IMR-90 (cell line): ENCODE results near the gene TMTC2. TPM values are rescaled to one million over a fixed set of nuclear protein-coding genes. Genes with fewer than 3 reads are reported as not detected.

Experiments used
- ATAC-seq: fragments of 200-7000 bp; cut with Tn5 transposase; 2 replicates; pipeline ENCODE4 v1.9.1; 2020; ENCODE audit warnings: low read depth, mild to moderate bottlenecking, moderate library complexity
- BruUV-seq: library from RNA; stranded (reverse); fragments of 400-500 nt; replicated peaks from 2 replicates; lab custom pipeline; 2021; lab: Mats Ljungman, UMichigan
- CTCF ChIA-PET: fragments of 300-600 bp; formaldehyde crosslinking; extraction: SDS; loops from one replicate; lab custom pipeline; 2021; ENCODE audit warnings: antibody characterized with exemption; lab: Yijun Ruan, JAX
- POLR2A ChIA-PET: fragments of 300-600 bp; sonication (Branson Sonifier 250); formaldehyde crosslinking; loops from one replicate; lab custom pipeline; 2022; ENCODE audit warnings: antibody characterized with exemption; ENCODE audit not compliant: unreplicated experiment; lab: Charles Lee
- DNase-seq: peaks from one replicate; pipeline ENCODE4 v3.0.0; 2013
- H2AFZ ChIP-seq: replicated peaks from 2 replicates; pipeline ENCODE3; 2013; ENCODE audit warnings: low read length, mild to moderate bottlenecking; ENCODE audit not compliant: poor library complexity
- H2AK5ac ChIP-seq: 2 replicates; pipeline ENCODE4 v1.6.1; 2013; ENCODE audit warnings: low read depth, low read length, inconsistent platforms
- H2AK9ac ChIP-seq: replicated peaks from 2 replicates; pipeline ENCODE3; 2013; ENCODE audit warnings: mild to moderate bottlenecking, low read depth, low read length, moderate library complexity; ENCODE audit not compliant: poor library complexity
- H2BK120ac ChIP-seq: 2 replicates; pipeline ENCODE4 v1.6.1; 2013; ENCODE audit warnings: low read depth, low read length, inconsistent platforms
- H2BK15ac ChIP-seq: 3 replicates; pipeline ENCODE4 v1.6.1; 2013; ENCODE audit warnings: low read depth, low read length, inconsistent platforms
- H2BK20ac ChIP-seq: 2 replicates; pipeline ENCODE4 v1.6.1; 2013; ENCODE audit warnings: low read depth, mild to moderate bottlenecking, inconsistent platforms, low read length, moderate library complexity
- H2BK5ac ChIP-seq: 2 replicates; pipeline ENCODE4 v1.6.1; 2013; ENCODE audit warnings: mild to moderate bottlenecking, low read depth, low read length, inconsistent platforms; ENCODE audit not compliant: poor library complexity, severe bottlenecking
- H3K14ac ChIP-seq: replicated peaks from 2 replicates; pipeline ENCODE4 v1.6.1; 2013; ENCODE audit warnings: low read depth, low read length, inconsistent platforms
- H3K18ac ChIP-seq: 2 replicates; pipeline ENCODE4 v1.6.1; 2013; ENCODE audit warnings: low read depth, low read length, control low read depth
- H3K23ac ChIP-seq: 2 replicates; pipeline ENCODE4 v1.6.1; 2013; ENCODE audit warnings: low read depth, low read length, inconsistent platforms
- H3K27ac ChIP-seq: 2 replicates; pipeline ENCODE4 v1.5.1; 2013; ENCODE audit warnings: mild to moderate bottlenecking, control low read depth, low read length; ENCODE audit not compliant: insufficient read depth
- H3K27me3 ChIP-seq: 2 replicates; pipeline ENCODE4 v1.6.1; 2013; ENCODE audit warnings: low read length; ENCODE audit not compliant: control insufficient read depth, insufficient read depth
- H3K36me3 ChIP-seq: 2 replicates; pipeline ENCODE4 v1.6.1; 2013; ENCODE audit warnings: low read length, mixed read lengths; ENCODE audit not compliant: control insufficient read depth, insufficient read depth
- H3K4ac ChIP-seq: 2 replicates; pipeline ENCODE4 v1.6.1; 2013; ENCODE audit warnings: low read depth, low read length, inconsistent platforms
- H3K4me1 ChIP-seq: 2 replicates; pipeline ENCODE4 v1.6.1; 2013; ENCODE audit warnings: low read length, mixed read lengths; ENCODE audit not compliant: control insufficient read depth, insufficient read depth
- H3K4me2 ChIP-seq: 2 replicates; pipeline ENCODE4 v1.6.1; 2013; ENCODE audit warnings: low read depth, mild to moderate bottlenecking, control low read depth, low read length, moderate library complexity
- H3K4me3 ChIP-seq: 2 replicates; pipeline ENCODE4 v1.5.1; 2013; ENCODE audit warnings: low read depth, mild to moderate bottlenecking, control low read depth, low read length, moderate library complexity; ENCODE audit not compliant: insufficient read depth
- H3K56ac ChIP-seq: 2 replicates; pipeline ENCODE4 v1.6.1; 2013; ENCODE audit warnings: low read length, inconsistent platforms; ENCODE audit not compliant: insufficient read depth; ENCODE audit errors: extremely low read depth
- H3K79me1 ChIP-seq, 2 experiments: 2 replicates each; pipeline ENCODE4 v1.6.1; 2013; ENCODE audit warnings: low read length in 2 of 2, inconsistent platforms in 1 of 2, low read depth in 1 of 2
- H3K9ac ChIP-seq: 2 replicates; pipeline ENCODE4 v1.6.1; 2013; ENCODE audit warnings: low read depth, low read length, control low read depth
- H3K9me1 ChIP-seq: 2 replicates; pipeline ENCODE4 v1.6.1; 2013; ENCODE audit warnings: low read length, inconsistent platforms; ENCODE audit not compliant: insufficient read depth
- H3K9me3 ChIP-seq: 2 replicates; pipeline ENCODE4 v1.6.1; 2013; ENCODE audit warnings: low read length; ENCODE audit not compliant: control insufficient read depth, insufficient read depth
- H4K20me1 ChIP-seq: 2 replicates; pipeline ENCODE4 v1.6.1; 2013; ENCODE audit warnings: low read length, inconsistent platforms; ENCODE audit not compliant: insufficient read depth
- H4K5ac ChIP-seq: 2 replicates; pipeline ENCODE4 v1.6.1; 2013; ENCODE audit warnings: mild to moderate bottlenecking, low read depth, low read length, control low read depth
- H4K8ac ChIP-seq, 2 experiments: 2 replicates each; pipeline ENCODE4 v1.6.1; 2013; ENCODE audit warnings: low read depth in 2 of 2, low read length in 2 of 2, control low read depth in 1 of 2, inconsistent platforms in 1 of 2
- H4K91ac ChIP-seq: 2 replicates; pipeline ENCODE4 v1.6.1; 2013; ENCODE audit warnings: low read depth, low read length, inconsistent platforms; ENCODE audit not compliant: insufficient read depth
- MAFK ChIP-seq: IDR thresholded peaks from 2 replicates; pipeline ENCODE4 v1.6.1; 2012; ENCODE audit warnings: low read depth, low read length, improper control_type of control experiment
- USF2 ChIP-seq: fragments of 150-350 bp; IDR thresholded peaks from 2 replicates; pipeline ENCODE4 v1.6.1; 2017; ENCODE audit warnings: mild to moderate bottlenecking, antibody characterized with exemption, low read length, low read depth
- WGBS, 2 experiments: methylation state at CpG; one replicate each; pipeline versions ENCODE4 v1.1.5 to v1.1.7; 2013; ENCODE audit warnings: missing lambda C conversion rate in 2 of 2; ENCODE audit not compliant: insufficient read length in 1 of 2; ENCODE audit errors: extremely low coverage in 2 of 2; 5-methylcytosine and 5-hydroxymethylcytosine counted together
- dilution Hi-C: fragments of 300-500 bp; cut with HindIII; formaldehyde crosslinking; loops from one replicate; pipeline ENCODE4 v1.14.3; 2018; ENCODE audit warnings: low sequenced_read_pairs; ENCODE audit not compliant: unreplicated experiment
- in situ Hi-C: fragments of 300-500 bp; cut with MboI; formaldehyde crosslinking; loops from 3 replicates; pipeline ENCODE4 v1.14.3; 2019; ENCODE audit warnings: low sequenced_read_pairs, inconsistent platforms, mixed read lengths
- intact Hi-C: fragments of 100-400 bp; cut with micrococcal nuclease; formaldehyde crosslinking; loops from 2 replicates; pipeline ENCODE4 v1.10.0; 2022
- polyA plus RNA-seq, 3 experiments: library from polyadenylated mRNA; depleted of rRNA; stranded (reverse); fragments of >200 nt; gene quantifications; 2 replicates each; pipeline ENCODE4 v1.2.3, GENCODE V29; 2012; ENCODE audit warnings: low replicate concordance in 1 of 3
- total RNA-seq: library from RNA; depleted of rRNA; stranded (reverse); fragments of >200 nt; gene quantifications from 2 replicates; pipeline ENCODE4 v1.2.3, GENCODE V29; 2012

TMTC2 gene
- total and polyA plus RNA-seq, 2 of the 4 experiments (the other 2 are of a cell fraction) = 0.56 to 1.4 TPM

DNA sequence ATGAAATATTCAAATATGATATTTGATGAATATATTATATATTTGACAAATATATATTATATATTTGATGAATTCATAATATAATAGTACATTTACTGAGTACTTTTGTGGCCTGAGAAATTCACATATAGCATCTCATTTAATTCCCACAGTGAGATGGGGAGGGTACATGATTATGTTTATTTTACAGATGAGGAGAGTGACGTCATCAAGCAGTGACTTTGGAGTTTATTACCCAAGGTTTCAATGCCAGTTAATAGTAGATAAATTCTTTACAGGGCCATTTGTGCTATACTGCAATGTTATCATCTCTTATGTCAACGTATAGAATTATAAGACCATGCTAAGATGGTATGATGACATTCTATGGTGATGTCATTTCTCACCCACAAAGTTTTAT, 352.7 kb downstream of the TMTC2 start:
- H3K4me1 ChIP-seq = no peaks in the 10 kb centered on the region
- no peaks in the 10 kb centered on the region for H3K9me1 ChIP-seq
- no peak for DNase-seq
- H3K27ac ChIP-seq = no peak overlapping the region
- H3K27me3 ChIP-seq = no peaks in the 10 kb centered on the region
- no peak overlapping the region for H3K9ac ChIP-seq
- TF ChIP-seq MAFK = no peak
- no peak for TF ChIP-seq USF2
- no peak overlapping the region for H3K18ac ChIP-seq
- intact Hi-C loops (no loop called here), in situ Hi-C loops (no loop called here), dilution Hi-C loops (no loop called here)
- no CpG with 5 or more reads among the region's 2 CpGs for WGBS, 2 experiments
- ATAC-seq = no peak
- H3K4me3 ChIP-seq = no peak overlapping the region
- H4K5ac ChIP-seq = no peak overlapping the region
- no peak overlapping the region for H2BK20ac ChIP-seq
- no peak overlapping the region for H4K91ac ChIP-seq
- no peak overlapping the region for H2AK5ac ChIP-seq
- no peaks in the 10 kb centered on the region for H3K9me3 ChIP-seq
- H4K8ac ChIP-seq = no peak overlapping the region
- no peak overlapping the region for H2BK15ac ChIP-seq
- H2AFZ ChIP-seq = no peak overlapping the region
- no peaks in the 10 kb centered on the region for H3K36me3 ChIP-seq
- H3K23ac ChIP-seq = no peak overlapping the region
- no peak overlapping the region for H3K14ac ChIP-seq
- H2BK120ac ChIP-seq = no peak overlapping the region
- POLR2A ChIA-PET = no interaction called here
- no peak overlapping the region for H2AK9ac ChIP-seq
- H3K79me1 ChIP-seq = no peaks in the 10 kb centered on the region
- H4K20me1 ChIP-seq = no peaks in the 10 kb centered on the region
- H3K4me2 ChIP-seq = no peak overlapping the region
- CTCF ChIA-PET = no interaction called here
- no peak overlapping the region for H3K56ac ChIP-seq
- BruUV-seq = no TSS peak
- no peak overlapping the region for H2BK5ac ChIP-seq
- H3K4ac ChIP-seq = no peak overlapping the region
